DOHH2 (cell line): ENCODE measurements around the gene FRAS1.

Experiments
- EZH2phosphoT487 ChIP-seq: fragments of 200-600 bp; sonication (generic); IDR thresholded peaks from 2 replicates; pipeline ENCODE4 v1.6.1; 2017; ENCODE audit warnings: borderline replicate concordance, mild to moderate bottlenecking, antibody characterized with exemption, low read length, moderate library complexity, mixed read lengths
- TF ChIP-seq, protein P1 (sequence below): fragments of 200-600 bp; sonication (generic); IDR thresholded peaks from one replicate; pipeline ENCODE4 v1.5.1; 2014; ENCODE audit warnings: antibody characterized with exemption, mild to moderate bottlenecking, low read depth, low read length; ENCODE audit not compliant: poor library complexity, severe bottlenecking

DNA sequence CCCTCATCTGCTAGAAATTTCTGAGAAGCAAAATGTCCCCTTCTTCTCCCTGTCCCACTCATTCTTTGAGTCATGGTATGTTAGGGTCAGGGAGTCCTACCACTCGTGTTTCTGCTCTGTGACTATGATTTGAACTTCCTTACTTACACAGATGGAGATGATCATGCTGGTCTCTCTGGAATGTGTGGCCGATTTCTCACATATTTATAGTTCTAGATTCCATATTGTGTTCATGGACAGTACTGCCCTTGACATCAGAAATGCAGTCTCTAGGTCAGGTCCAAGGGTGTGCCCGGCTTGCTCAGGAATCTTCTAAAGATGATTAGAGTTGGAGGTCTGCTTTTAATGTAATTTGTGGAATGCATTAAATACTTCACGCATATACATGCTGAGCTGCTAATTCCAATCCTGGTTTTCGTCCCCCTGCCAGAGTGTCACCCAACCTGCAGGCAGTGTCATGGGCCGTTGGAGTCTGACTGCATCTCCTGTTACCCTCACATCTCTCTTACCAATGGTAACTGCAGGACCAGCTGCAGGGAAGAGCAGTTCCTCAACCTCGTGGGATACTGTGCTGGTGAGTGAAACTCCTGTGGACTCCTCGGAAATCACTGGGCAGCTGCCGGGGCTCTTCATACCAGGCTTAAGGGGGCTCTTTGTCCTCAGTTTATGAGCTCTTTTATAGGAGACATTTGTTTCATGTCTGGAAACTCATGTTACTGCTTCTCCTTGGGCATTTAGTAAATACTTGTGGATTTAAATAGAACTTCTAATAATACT lies 280.3 kb downstream of the FRAS1 start:
- TF ChIP-seq, protein P1, sequence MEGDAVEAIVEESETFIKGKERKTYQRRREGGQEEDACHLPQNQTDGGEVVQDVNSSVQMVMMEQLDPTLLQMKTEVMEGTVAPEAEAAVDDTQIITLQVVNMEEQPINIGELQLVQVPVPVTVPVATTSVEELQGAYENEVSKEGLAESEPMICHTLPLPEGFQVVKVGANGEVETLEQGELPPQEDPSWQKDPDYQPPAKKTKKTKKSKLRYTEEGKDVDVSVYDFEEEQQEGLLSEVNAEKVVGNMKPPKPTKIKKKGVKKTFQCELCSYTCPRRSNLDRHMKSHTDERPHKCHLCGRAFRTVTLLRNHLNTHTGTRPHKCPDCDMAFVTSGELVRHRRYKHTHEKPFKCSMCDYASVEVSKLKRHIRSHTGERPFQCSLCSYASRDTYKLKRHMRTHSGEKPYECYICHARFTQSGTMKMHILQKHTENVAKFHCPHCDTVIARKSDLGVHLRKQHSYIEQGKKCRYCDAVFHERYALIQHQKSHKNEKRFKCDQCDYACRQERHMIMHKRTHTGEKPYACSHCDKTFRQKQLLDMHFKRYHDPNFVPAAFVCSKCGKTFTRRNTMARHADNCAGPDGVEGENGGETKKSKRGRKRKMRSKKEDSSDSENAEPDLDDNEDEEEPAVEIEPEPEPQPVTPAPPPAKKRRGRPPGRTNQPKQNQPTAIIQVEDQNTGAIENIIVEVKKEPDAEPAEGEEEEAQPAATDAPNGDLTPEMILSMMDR = no peak
- no peak for TF ChIP-seq EZH2phosphoT487
